ENCODE data around the gene PLSCR3. TPM values are rescaled to one million over a fixed set of nuclear protein-coding genes. Genes with fewer than 3 reads are reported as not detected.

The PLSCR3 gene
- total RNA-seq, 1 experiment from 2014 or later: 43.8 TPM

- 0 out of 2 replicates have a peak, but pooled peaks cover 4% of the 10 kb centered on the region for H4K20me1 ChIP-seq (ENCODE audit: insufficient read depth)
- H2AFZ ChIP-seq (ENCODE audit: low read depth, low read length, poor library complexity, severe bottlenecking): no peak overlapping the region
- no peak overlapping the region for H3K4me3 ChIP-seq (replicated peaks in 1 of 2; ENCODE audit: low read depth in 1 of 2, low read length in 2 of 2)
- ChIA-PET RAD21 (ENCODE audit: low non-redundant PET in 1 of 2, low total read pairs in 2 of 2, uncharacterized antibody in 2 of 2, unreplicated experiment in 2 of 2) (no interaction called here), POLR2A (interaction anchor here (1.3 kb wide), 1 partner anchor 17 kb away, joined by 4 read pairs; no protein-coding TSS in a partner anchor), CTCF (interaction anchor here (0.9 to 1.3 kb wide), 3 partner anchors 67 to 302 kb away, joined by 3 to 4 read pairs (median 3); partner anchors contain the start of gene SLC2A4)
- no peak overlapping the region; the same call in 1 of the 2 replicates for H3K27ac ChIP-seq (ENCODE audit: low read depth, low read length)
- TF ChIP-seq CEBPB (IDR thresholded peaks at IDR 0.05; ENCODE audit: low read depth) (no peak), EGR1 (IDR thresholded peaks at IDR 0.05; ENCODE audit: low read depth) (no peak), SRF (IDR thresholded peaks at IDR 0.05; ENCODE audit: low read depth) (no peak)
- H3K4me1 ChIP-seq (ENCODE audit: control insufficient read depth in 1 of 2, insufficient read depth in 2 of 2, low read length in 2 of 2): peaks cover 11 to 30% of the 10 kb centered on the region in 2 experiments
- no peaks in the 10 kb centered on the region for H3K36me3 ChIP-seq (ENCODE audit: control insufficient read depth in 1 of 2, insufficient read depth in 2 of 2, low read length in 2 of 2)
- no peaks in the 10 kb centered on the region for H3K27me3 ChIP-seq (ENCODE audit: insufficient read depth, low read length)
- intact Hi-C loops (cut with micrococcal nuclease): no loop called here
- BruUV-seq (replicated peaks): no TSS peak
- H3K79me2 ChIP-seq (ENCODE audit: insufficient read depth, low read length): peaks cover 30% of the 10 kb centered on the region
- H3K9ac ChIP-seq (ENCODE audit: low read length): no peak overlapping the region
- ATAC-seq: no peak
- no peaks in the 10 kb centered on the region for H3K9me3 ChIP-seq (ENCODE audit: control insufficient read depth in 1 of 2, insufficient read depth in 1 of 2, low read depth in 1 of 2, low read length in 2 of 2)
- no peak for DNase-seq (ENCODE audit: low read depth, low spot score)
- no peak overlapping the region for H3K4me2 ChIP-seq (ENCODE audit: low read length)
- H3K9me2 ChIP-seq (ENCODE audit: insufficient read depth): no peaks in the 10 kb centered on the region
These were observed 46.5 kb downstream of the PLSCR3 start for GRCh38 chr17:7347630-7348477.

DNA sequence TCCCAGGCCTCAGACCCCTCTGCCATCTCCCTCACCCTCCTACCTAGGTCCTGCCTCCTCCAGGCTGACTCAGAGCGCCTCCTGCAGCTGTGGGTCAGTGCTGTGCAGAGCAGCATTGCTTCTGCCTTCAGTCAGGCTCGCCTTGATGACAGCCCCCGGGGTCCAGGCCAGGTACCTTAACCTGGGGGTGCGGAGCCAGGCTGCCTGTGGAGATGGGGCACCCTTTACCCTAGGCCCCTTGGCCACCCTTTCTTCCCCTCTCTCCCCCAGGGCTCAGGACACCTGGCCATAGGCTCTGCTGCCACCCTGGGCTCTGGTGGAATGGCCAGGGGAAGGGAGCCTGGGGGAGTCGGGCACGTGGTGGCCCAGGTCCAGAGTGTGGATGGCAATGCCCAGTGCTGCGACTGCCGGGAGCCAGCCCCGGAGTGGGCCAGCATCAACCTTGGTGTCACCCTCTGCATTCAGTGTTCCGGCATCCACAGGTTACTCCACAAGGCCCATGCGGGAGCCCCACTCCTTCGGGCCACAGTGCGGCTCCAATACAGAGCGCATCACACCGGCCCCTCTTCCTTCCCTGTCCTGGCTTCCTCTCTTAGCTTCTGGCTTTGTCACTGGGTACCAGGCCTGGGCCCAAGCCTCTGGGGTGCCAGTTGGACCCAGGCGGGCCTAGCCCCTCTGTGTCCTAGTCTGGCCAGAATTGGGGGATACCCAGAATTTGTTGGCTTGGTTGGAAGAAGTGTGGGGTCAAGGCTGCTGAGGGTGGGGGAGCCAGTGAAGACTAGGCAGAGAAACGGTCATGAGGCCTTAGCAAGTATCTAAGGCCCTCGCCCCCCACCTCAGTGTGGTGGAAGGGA lies 47.3 kb downstream of the PLSCR3 start:
- H3K27me3 ChIP-seq (ENCODE audit: insufficient read depth, low read length): no peaks in the 10 kb centered on the region
- 0 out of 2 replicates have a peak, but pooled peaks cover 4% of the 10 kb centered on the region for H4K20me1 ChIP-seq (ENCODE audit: insufficient read depth)
- H3K9ac ChIP-seq (ENCODE audit: low read length): no peak overlapping the region
- no peaks in the 10 kb centered on the region for H3K36me3 ChIP-seq (ENCODE audit: control insufficient read depth in 1 of 2, insufficient read depth in 2 of 2, low read length in 2 of 2)
- H3K27ac ChIP-seq (ENCODE audit: low read depth, low read length): no peak overlapping the region; the same call in 1 of the 2 replicates
- H3K4me2 ChIP-seq (ENCODE audit: low read length): no peak overlapping the region
- H3K9me2 ChIP-seq (ENCODE audit: insufficient read depth): no peaks in the 10 kb centered on the region
- intact Hi-C loops (cut with micrococcal nuclease): loop anchor here (1.0 kb wide), 1 partner anchor 67 kb away; no protein-coding TSS in a partner anchor
- ChIA-PET CTCF (no interaction called here), RAD21 (ENCODE audit: low non-redundant PET in 1 of 2, low total read pairs in 2 of 2, uncharacterized antibody in 2 of 2, unreplicated experiment in 2 of 2) (no interaction called here), POLR2A (interaction anchor here (1.3 kb wide), 1 partner anchor 17 kb away, joined by 4 read pairs; no protein-coding TSS in a partner anchor)
- DNase-seq (ENCODE audit: low read depth, low spot score) (no peak), ATAC-seq (no peak)
- peaks cover 26% of the 10 kb centered on the region for H3K79me2 ChIP-seq (ENCODE audit: insufficient read depth, low read length)
- no peak overlapping the region for H3K4me3 ChIP-seq (replicated peaks in 1 of 2; ENCODE audit: low read depth in 1 of 2, low read length in 2 of 2)
- H3K9me3 ChIP-seq (ENCODE audit: control insufficient read depth in 1 of 2, insufficient read depth in 1 of 2, low read depth in 1 of 2, low read length in 2 of 2): no peaks in the 10 kb centered on the region
- peaks cover 6 to 22% of the 10 kb centered on the region in 2 experiments for H3K4me1 ChIP-seq (ENCODE audit: control insufficient read depth in 1 of 2, insufficient read depth in 2 of 2, low read length in 2 of 2)
- TF ChIP-seq ZNF274 (IDR thresholded peaks at IDR 0.05; ENCODE audit: low read depth, low read length) (no peak), ZBTB33 (IDR thresholded peaks at IDR 0.05; ENCODE audit: extremely low read depth, insufficient replicate concordance, low read length) (no peak), YY1 (IDR thresholded peaks at IDR 0.05; ENCODE audit: extremely low read depth, insufficient replicate concordance, low read depth, low read length) (no peak)
- BruUV-seq (replicated peaks): no TSS peak
- no peak overlapping the region for H2AFZ ChIP-seq (ENCODE audit: low read depth, low read length, poor library complexity, severe bottlenecking)
